ENCODE results near the gene PAQR9. TPM values are rescaled to one million over a fixed set of nuclear protein-coding genes. Genes with fewer than 3 reads are reported as not detected.

Gene PAQR9, protein sequence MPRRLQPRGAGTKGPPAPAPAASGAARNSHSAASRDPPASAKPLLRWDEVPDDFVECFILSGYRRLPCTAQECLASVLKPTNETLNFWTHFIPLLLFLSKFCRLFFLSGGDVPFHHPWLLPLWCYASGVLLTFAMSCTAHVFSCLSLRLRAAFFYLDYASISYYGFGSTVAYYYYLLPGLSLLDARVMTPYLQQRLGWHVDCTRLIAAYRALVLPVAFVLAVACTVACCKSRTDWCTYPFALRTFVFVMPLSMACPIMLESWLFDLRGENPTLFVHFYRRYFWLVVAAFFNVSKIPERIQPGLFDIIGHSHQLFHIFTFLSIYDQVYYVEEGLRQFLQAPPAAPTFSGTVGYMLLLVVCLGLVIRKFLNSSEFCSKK
- total RNA-seq (not detected), polyA plus RNA-seq (ENCODE audit: insufficient read length in 6 of 6) (under 1 TPM in 2 of 6 donors, not detected in 4; 0.11 to 0.13 TPM)
- long read RNA-seq, donor 1 = 0 reads
- long read RNA-seq, donor 2 = 0 reads
- long read RNA-seq, donor 3 = 0 reads
- long read RNA-seq, donor 4 = 0 reads
- long read RNA-seq, donor 5, partial matches to known transcripts = 147 of 175 reads
- long read RNA-seq, donor 5, other reads (novel, unspliced or antisense) = 28 of 175 reads
- long read RNA-seq, donor 6, partial matches to known transcripts = 0 of 1 reads
- long read RNA-seq, donor 6, other reads (novel, unspliced or antisense) = 0 of 1 reads
- long read RNA-seq, donor 7 = 0 reads
- long read RNA-seq, donor 8 = 0 reads
- long read RNA-seq, donor 9 = 0 reads
- long read RNA-seq, donor 10 = 0 reads
- long read RNA-seq, donor 11, partial matches to known transcripts = 0 of 3 reads
- long read RNA-seq, donor 11, other reads (novel, unspliced or antisense) = 0 of 3 reads
- long read RNA-seq, donor 12 = 0 reads

DNA sequence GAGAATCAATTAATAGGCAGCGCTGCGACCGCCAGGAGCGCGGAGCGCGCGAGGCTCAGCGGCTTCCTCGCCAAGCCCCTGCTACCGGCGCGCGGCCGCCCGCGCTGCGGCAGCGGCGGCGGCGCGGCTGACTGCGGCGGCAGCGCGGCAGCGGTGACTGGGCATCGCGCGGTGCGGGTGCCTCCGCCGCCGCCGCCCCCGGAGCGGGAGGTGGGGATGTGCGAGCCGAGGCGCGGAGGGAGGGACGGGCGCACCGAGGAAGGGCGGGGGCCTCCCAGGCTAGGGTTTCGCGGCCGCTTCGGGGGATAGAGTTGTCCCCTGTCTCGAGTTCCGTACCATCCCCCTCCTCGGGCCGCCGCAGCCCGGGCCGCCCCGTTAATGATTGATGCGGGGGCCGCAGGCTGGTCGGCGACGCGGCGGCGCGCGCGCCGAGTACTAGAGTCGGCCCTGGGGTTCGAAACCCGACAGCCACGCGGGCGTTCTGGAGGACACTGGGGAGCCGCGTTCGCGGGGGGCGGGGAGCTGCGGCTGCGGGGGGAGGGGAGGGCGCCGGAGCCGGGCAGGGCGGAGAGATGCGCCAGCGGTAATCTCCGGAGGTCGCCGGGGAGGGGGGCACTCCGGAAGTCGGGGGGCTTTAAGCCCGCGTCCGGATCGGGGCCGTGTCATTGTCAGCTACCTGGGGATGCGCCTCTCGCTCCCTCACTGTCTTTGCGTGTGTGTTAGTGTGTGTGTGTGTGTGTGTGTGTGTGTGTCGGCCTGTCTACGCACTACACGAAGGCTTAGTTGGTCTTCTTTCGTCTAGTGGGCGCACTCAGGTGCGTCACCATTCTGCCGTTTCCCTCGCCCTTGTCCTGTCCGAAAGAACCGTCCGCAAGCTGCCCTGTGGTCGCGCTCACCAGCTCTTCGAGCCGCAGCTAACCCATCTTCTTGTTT is at the start of gene PAQR9:
TSS of gene PAQR9 (minus strand) at position 159 of the 933 bp plus-strand sequence. CDS start 338 bp downstream, outside the sequence.
- TF ChIP-seq, protein P1, sequence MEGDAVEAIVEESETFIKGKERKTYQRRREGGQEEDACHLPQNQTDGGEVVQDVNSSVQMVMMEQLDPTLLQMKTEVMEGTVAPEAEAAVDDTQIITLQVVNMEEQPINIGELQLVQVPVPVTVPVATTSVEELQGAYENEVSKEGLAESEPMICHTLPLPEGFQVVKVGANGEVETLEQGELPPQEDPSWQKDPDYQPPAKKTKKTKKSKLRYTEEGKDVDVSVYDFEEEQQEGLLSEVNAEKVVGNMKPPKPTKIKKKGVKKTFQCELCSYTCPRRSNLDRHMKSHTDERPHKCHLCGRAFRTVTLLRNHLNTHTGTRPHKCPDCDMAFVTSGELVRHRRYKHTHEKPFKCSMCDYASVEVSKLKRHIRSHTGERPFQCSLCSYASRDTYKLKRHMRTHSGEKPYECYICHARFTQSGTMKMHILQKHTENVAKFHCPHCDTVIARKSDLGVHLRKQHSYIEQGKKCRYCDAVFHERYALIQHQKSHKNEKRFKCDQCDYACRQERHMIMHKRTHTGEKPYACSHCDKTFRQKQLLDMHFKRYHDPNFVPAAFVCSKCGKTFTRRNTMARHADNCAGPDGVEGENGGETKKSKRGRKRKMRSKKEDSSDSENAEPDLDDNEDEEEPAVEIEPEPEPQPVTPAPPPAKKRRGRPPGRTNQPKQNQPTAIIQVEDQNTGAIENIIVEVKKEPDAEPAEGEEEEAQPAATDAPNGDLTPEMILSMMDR (IDR thresholded peaks at IDR 0.05) = no peak
- Histone ChIP-seq H3K36me3 (no peaks in the 10 kb centered on the region), H3K27me3 (peaks cover 51 to 81% of the 10 kb centered on the region in 2 donors), H3K27ac (no peak within 1 kb of the TSS), H3K4me3 (peak within 1 kb of the TSS; percentile 45 to 46), H3K4me1 (peaks cover 0 to 12% of the 10 kb centered on the region in 2 donors), H3K9me3 (no peaks in the 10 kb centered on the region)
- DNase-seq = peak in 2 of 4 donors; percentile 30 to 83
- peak; percentile 62 for ATAC-seq
- intact Hi-C loops (cut with DNase I) = no loop called here

DNA sequence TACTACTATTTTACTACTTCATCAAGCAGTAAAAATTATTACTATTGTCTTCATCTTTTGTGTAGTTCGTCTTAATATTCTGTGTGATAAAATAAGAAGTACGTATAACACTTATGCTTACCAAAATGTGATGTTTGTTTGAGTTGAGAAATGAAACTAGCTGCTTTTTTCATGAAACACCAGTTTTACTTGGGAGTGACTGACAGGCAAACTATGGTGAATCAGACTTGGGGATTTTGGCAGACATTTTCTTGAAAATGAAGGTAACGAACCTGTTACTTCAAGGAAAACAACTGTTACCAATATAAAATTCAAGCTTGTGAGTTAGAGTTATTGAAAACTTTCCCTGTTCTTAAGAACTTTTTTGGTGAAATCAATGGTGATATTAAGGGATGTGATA is 48.2 kb upstream of the PAQR9 start:
- intact Hi-C loops (cut with DNase I) = no loop called here
- peaks cover 0 to 14% of the 10 kb centered on the region in 2 donors for H3K36me3 ChIP-seq
- no peak overlapping the region for H3K27ac ChIP-seq
- no peak for DNase-seq
- H3K4me1 ChIP-seq = peaks cover 0 to 23% of the 10 kb centered on the region in 2 donors
- no peaks in the 10 kb centered on the region for H3K27me3 ChIP-seq
- no peak for ATAC-seq
- no peak overlapping the region for H3K4me3 ChIP-seq
- no peaks in the 10 kb centered on the region for H3K9me3 ChIP-seq
- TF ChIP-seq, protein P1 (IDR thresholded peaks at IDR 0.05) = no peak

DNA sequence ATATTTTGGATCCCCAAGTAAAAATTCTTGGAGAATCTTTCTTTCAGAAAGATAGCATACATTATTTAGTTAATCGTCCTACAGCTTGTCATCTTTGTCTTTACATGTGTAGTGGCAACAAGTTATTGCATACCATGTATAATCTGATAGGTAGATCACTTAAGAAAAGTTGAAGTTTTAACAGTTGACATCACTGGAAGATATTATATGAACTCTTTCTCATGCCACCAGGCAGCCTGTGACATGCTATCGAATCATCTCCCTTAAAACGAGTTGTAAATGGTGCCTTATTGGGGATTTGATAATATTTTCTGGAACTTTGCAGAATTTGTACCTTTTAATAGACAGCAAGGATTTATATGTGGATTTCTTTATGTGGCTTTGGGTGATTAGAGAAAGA is 46.5 kb upstream of the PAQR9 start:
- ATAC-seq (no peak), DNase-seq (no peak)
- Histone ChIP-seq H3K27me3 (no peaks in the 10 kb centered on the region), H3K27ac (no peak overlapping the region), H3K9me3 (no peaks in the 10 kb centered on the region), H3K4me1 (peaks cover 0 to 36% of the 10 kb centered on the region in 2 donors), H3K36me3 (peaks cover 0 to 11% of the 10 kb centered on the region in 2 donors), H3K4me3 (no peak overlapping the region)
- intact Hi-C loops (cut with DNase I) = no loop called here
- TF ChIP-seq, protein P1 (IDR thresholded peaks at IDR 0.05) = no peak

DNA sequence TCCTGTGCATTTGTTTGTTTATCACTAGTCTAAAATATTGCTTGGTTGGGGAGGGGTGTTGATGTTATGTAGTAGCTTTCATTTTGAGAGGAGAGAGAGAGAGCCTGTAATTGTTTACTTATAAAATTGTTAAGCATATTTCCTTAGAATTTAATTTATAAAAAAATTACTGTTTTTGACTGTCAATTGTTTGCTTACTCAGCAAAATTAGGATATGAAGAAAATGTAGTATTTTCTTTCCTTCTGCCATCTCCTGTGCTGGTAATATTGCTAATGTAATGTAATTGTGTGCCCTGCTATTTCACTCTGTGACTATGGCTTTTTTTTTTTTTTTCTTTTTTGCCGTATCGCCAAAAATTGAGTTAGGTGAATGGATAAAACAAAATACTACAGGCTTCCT is 41.3 kb upstream of the PAQR9 start:
- H3K4me1 ChIP-seq = peaks cover 14 to 64% of the 10 kb centered on the region in 2 donors
- ATAC-seq (no peak), DNase-seq (no peak)
- no peak overlapping the region for H3K4me3 ChIP-seq
- no peak overlapping the region for H3K27ac ChIP-seq
- no peaks in the 10 kb centered on the region for H3K36me3 ChIP-seq
- H3K27me3 ChIP-seq = no peaks in the 10 kb centered on the region
- no peaks in the 10 kb centered on the region for H3K9me3 ChIP-seq
- intact Hi-C loops (cut with DNase I) = no loop called here
- TF ChIP-seq, protein P1 (IDR thresholded peaks at IDR 0.05) = no peak

All from left lung (tissue), 14 donors.